PC-3 (cell line): ENCODE results near the gene ZNF438.

ENCODE experiments used
- CTCF ChIP-seq: fragments of 300-600 bp; sonication (generic); conservative IDR thresholded peaks from 2 replicates; pipeline ENCODE4 v1.5.1; 2017; ENCODE audit warnings: antibody characterized with exemption, low read depth, mild to moderate bottlenecking, low read length
- EZH2 ChIP-seq: fragments of 300-600 bp; sonication (generic); IDR thresholded peaks from one replicate; pipeline ENCODE4 v1.6.1; 2017; ENCODE audit warnings: antibody characterized with exemption, mild to moderate bottlenecking, low read length; ENCODE audit not compliant: unreplicated experiment

DNA sequence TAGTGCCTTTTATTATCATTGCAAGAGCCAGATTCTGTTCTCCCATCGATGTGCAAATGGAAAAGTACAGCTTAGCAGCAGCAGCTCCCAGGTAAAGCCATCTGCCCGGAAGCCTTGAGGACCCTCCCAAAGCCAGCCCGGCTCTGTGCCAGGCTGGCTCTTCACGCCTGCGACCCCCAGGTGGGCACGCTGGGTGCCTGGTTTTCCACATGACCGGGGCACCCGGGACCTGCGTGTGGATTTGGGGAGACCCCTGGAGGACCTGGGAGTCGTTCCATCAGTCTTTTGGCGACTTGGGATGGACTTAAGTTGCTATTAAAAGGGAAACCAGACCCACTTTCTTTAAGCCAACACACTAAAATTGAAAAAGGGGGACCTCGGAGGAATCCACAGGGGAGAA is 196.5 kb downstream of the ZNF438 start:
- TF ChIP-seq EZH2 (no peak), CTCF (no peak)
